ENCODE results near the gene PKMYT1. TPM values are rescaled to one million over a fixed set of nuclear protein-coding genes. Genes with fewer than 3 reads are reported as not detected.

Gene PKMYT1
- total and polyA plus RNA-seq, 9 of the 15 experiments (the other 6 are each of a cell fraction or from before 2014, with no cell fraction given) = 8.7 to 201 (median 37.8) TPM

DNA sequence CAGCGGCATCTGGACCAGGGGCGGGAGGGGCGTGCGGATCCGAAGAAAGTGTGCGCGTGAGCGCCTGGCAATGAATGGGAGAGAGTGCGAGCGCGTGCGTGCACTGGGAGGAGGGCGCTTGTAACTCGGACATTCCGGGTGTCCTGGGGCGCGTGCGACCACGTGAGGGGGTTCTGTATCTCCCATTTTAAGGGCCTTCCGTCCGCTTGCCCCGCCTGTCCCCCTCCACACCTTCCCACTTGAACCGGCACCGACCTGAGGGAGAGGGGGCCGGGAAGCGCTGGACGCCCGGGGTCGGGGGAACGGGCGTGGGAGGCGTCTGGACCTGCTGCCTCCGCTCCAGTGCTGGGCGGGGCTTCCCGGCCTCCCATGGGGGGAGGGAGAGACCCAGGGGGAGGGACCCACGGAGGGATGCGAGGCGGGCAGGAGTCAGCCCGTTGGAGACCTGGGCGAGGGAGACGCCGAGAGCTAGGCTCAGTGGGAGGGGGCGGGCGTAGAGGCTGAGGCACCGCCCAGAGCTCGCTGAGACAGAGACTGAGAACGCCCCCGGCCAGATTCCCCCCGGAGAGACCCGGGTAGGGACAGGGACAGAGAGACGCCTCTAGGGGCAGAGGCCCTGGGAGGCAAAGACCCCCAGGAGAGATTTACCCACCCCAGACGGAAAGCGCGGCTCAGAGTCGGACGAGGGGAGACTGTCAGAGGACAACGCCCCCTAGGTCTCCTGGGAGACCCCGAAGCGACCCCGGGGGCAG lies 16.3 kb downstream of the PKMYT1 start, which contains the start of gene KREMEN2 (continued):
- TF ChIP-seq, protein P1, sequence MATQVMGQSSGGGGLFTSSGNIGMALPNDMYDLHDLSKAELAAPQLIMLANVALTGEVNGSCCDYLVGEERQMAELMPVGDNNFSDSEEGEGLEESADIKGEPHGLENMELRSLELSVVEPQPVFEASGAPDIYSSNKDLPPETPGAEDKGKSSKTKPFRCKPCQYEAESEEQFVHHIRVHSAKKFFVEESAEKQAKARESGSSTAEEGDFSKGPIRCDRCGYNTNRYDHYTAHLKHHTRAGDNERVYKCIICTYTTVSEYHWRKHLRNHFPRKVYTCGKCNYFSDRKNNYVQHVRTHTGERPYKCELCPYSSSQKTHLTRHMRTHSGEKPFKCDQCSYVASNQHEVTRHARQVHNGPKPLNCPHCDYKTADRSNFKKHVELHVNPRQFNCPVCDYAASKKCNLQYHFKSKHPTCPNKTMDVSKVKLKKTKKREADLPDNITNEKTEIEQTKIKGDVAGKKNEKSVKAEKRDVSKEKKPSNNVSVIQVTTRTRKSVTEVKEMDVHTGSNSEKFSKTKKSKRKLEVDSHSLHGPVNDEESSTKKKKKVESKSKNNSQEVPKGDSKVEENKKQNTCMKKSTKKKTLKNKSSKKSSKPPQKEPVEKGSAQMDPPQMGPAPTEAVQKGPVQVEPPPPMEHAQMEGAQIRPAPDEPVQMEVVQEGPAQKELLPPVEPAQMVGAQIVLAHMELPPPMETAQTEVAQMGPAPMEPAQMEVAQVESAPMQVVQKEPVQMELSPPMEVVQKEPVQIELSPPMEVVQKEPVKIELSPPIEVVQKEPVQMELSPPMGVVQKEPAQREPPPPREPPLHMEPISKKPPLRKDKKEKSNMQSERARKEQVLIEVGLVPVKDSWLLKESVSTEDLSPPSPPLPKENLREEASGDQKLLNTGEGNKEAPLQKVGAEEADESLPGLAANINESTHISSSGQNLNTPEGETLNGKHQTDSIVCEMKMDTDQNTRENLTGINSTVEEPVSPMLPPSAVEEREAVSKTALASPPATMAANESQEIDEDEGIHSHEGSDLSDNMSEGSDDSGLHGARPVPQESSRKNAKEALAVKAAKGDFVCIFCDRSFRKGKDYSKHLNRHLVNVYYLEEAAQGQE (IDR thresholded peaks at IDR 0.05; ENCODE audit: borderline replicate concordance) = peak; percentile 21; the same call in 1 of the 2 replicates
- TF ChIP-seq, protein P1 (CRISPR knock-in tag; IDR thresholded peaks at IDR 0.05; ENCODE audit: low read depth) = no peak
- TF ChIP-seq POLR3G (IDR thresholded peaks at IDR 0.05; ENCODE audit: extremely low read depth, insufficient read length, insufficient replicate concordance) (no peak), GTF2E2 (tag; IDR thresholded peaks at IDR 0.05) (no peak), ZNF224 (CRISPR knock-in tag; IDR thresholded peaks at IDR 0.05) (no peak), RBM15 (IDR thresholded peaks at IDR 0.05; ENCODE audit: insufficient read depth, low read length) (no peak), ZNF561 (CRISPR knock-in tag; conservative IDR thresholded peaks at IDR 0.05) (no peak), PTBP1 (IDR thresholded peaks at IDR 0.05; ENCODE audit: low read depth, low read length) (no peak), SLC30A9 (CRISPR knock-in tag; IDR thresholded peaks at IDR 0.05) (no peak), ZNF384 (IDR thresholded peaks at IDR 0.05; ENCODE audit: low read depth, low read length) (no peak), DEAF1 (CRISPR knock-in tag; IDR thresholded peaks at IDR 0.05) (no peak), MEF2D (tag; conservative IDR thresholded peaks at IDR 0.05; ENCODE audit: low read depth) (no peak), ATF2 (CRISPR knock-in tag; IDR thresholded peaks at IDR 0.05) (no peak), PHB2 (IDR thresholded peaks at IDR 0.05; ENCODE audit: low read depth) (no peak), RBM34 (IDR thresholded peaks at IDR 0.05; ENCODE audit: borderline replicate concordance, insufficient read depth, low read length) (no peak)
- TF ChIP-seq, protein P2, sequence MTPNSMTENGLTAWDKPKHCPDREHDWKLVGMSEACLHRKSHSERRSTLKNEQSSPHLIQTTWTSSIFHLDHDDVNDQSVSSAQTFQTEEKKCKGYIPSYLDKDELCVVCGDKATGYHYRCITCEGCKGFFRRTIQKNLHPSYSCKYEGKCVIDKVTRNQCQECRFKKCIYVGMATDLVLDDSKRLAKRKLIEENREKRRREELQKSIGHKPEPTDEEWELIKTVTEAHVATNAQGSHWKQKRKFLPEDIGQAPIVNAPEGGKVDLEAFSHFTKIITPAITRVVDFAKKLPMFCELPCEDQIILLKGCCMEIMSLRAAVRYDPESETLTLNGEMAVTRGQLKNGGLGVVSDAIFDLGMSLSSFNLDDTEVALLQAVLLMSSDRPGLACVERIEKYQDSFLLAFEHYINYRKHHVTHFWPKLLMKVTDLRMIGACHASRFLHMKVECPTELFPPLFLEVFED (CRISPR knock-in tag; conservative IDR thresholded peaks at IDR 0.05) = no peak
